ENCODE measurements around the gene KCNQ2. TPM values are rescaled to one million over a fixed set of nuclear protein-coding genes. Genes with fewer than 3 reads are reported as not detected.
A peak's percentile ranks its signal among the peaks of the same experiment; 100 is the strongest.

KCNQ2 gene
- total RNA-seq, 1 experiment from 2014 or later: 86.5 TPM

DNA sequence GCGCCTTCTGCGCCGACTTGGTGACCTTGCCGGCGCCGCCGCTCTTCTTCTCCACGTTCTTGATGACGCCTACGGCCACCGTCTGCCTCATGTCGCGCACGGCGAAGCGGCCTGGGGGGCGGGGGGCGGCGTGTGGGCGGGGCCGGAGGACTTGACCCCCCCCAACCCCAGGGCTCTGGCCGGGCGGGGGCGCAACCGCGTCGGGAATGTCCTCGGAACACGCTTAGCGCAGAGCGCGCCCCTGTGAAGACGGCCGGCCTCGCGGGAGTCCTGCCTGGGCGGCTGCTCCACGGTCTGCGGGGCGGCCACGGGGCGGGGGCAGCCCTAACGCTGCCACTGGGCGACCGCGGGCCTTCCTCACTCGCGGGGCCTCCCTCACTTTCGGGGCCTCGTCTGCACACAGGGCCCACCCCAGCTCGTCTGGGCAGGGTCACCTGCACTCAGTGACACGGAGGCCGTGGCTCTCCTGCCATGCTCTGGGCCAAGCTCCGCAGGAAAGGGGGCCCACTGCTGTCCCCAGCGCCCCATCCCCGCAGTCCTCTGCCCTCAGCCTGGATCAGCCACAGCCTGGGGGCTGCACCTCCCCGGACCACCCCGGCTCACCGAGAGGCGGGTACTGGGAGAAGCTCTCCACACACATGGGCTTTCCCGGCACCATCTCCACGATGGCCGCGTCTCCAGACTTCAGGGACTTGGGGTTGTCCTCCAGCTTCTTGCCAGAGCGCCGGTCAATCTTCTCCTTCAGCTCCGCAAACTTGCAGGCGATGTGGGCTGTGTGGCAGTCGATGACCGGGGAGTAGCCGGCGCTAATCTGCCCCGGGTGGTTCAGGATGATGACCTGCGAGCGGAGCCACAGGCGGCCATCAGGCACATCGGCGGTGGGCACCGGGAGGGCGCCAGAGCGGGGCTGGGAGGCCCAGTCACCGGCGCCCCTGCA, 16.1 kb upstream of the KCNQ2 start:
- peaks cover 31 to 44% of the 10 kb centered on the region in 2 experiments for H3K36me3 ChIP-seq (ENCODE audit: control insufficient read depth in 1 of 2, insufficient read depth in 2 of 2, low read length in 2 of 2)
- no peak overlapping the region for H3K27ac ChIP-seq (ENCODE audit: low read depth, low read length)
- H4K20me1 ChIP-seq (ENCODE audit: insufficient read depth): no peaks in the 10 kb centered on the region
- H3K9me3 ChIP-seq (ENCODE audit: control insufficient read depth in 1 of 2, insufficient read depth in 1 of 2, low read depth in 1 of 2, low read length in 2 of 2): no peaks in the 10 kb centered on the region
- peaks cover 8 to 34% of the 10 kb centered on the region in 2 experiments for H3K4me1 ChIP-seq (ENCODE audit: control insufficient read depth in 1 of 2, insufficient read depth in 2 of 2, low read length in 2 of 2)
- ChIA-PET POLR2A (no interaction called here), CTCF (no interaction called here), RAD21 (ENCODE audit: low non-redundant PET in 1 of 2, low total read pairs in 2 of 2, uncharacterized antibody in 2 of 2, unreplicated experiment in 2 of 2) (no interaction called here)
- H3K4me3 ChIP-seq (replicated peaks in 1 of 2; ENCODE audit: low read depth in 1 of 2, low read length in 2 of 2): no peak overlapping the region
- ATAC-seq (no peak), DNase-seq (ENCODE audit: low read depth, low spot score) (no peak)
- intact Hi-C loops (cut with micrococcal nuclease): no loop called here
- no peaks in the 10 kb centered on the region for H3K9me2 ChIP-seq (ENCODE audit: insufficient read depth)
- TF ChIP-seq EGR1 (IDR thresholded peaks at IDR 0.05; ENCODE audit: low read depth) (no peak), SRF (IDR thresholded peaks at IDR 0.05; ENCODE audit: low read depth) (no peak), ZBTB33 (IDR thresholded peaks at IDR 0.05; ENCODE audit: extremely low read depth, insufficient replicate concordance, low read length) (no peak), FOSL1 (IDR thresholded peaks at IDR 0.05; ENCODE audit: low read depth) (no peak), YY1 (IDR thresholded peaks at IDR 0.05; ENCODE audit: extremely low read depth, insufficient replicate concordance, low read depth, low read length) (no peak), ATF3 (IDR thresholded peaks at IDR 0.05) (no peak), POLR2A (IDR thresholded peaks at IDR 0.05; ENCODE audit: borderline replicate concordance, extremely low read depth, insufficient read depth, insufficient read length) (no peak), CBX3 (IDR thresholded peaks at IDR 0.05; ENCODE audit: low read depth) (no peak), EZH2 (IDR thresholded peaks at IDR 0.05) (no peak), SIN3A (IDR thresholded peaks at IDR 0.05; ENCODE audit: low read depth) (no peak), REST (IDR thresholded peaks at IDR 0.05; ENCODE audit: low read depth) (no peak), ZFX (IDR thresholded peaks at IDR 0.05) (no peak), SP1 (IDR thresholded peaks at IDR 0.05; ENCODE audit: low read depth) (no peak), ELF1 (IDR thresholded peaks at IDR 0.05; ENCODE audit: borderline replicate concordance, low read depth) (no peak), ZNF274 (IDR thresholded peaks at IDR 0.05; ENCODE audit: low read depth, low read length) (no peak), POLR2AphosphoS5 (IDR thresholded peaks at IDR 0.05; ENCODE audit: low read depth, low read length) (no peak), CEBPB (IDR thresholded peaks at IDR 0.05; ENCODE audit: low read depth) (no peak), JUND (IDR thresholded peaks at IDR 0.05) (no peak)
- TF ChIP-seq, protein P1, sequence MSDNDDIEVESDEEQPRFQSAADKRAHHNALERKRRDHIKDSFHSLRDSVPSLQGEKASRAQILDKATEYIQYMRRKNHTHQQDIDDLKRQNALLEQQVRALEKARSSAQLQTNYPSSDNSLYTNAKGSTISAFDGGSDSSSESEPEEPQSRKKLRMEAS (IDR thresholded peaks at IDR 0.05): no peak
- no peak overlapping the region for H3K9ac ChIP-seq (ENCODE audit: low read length)
- peaks cover 4% of the 10 kb centered on the region; the same call in 1 of the 2 replicates for H3K79me2 ChIP-seq (ENCODE audit: insufficient read depth, low read length)
- H2AFZ ChIP-seq (ENCODE audit: low read depth, low read length, poor library complexity, severe bottlenecking): no peak overlapping the region
- no peaks in the 10 kb centered on the region for H3K27me3 ChIP-seq (ENCODE audit: insufficient read depth, low read length)
- BruUV-seq (replicated peaks): TSS peak; percentile 22
- no peak overlapping the region for H3K4me2 ChIP-seq (ENCODE audit: low read length)

Measured in HCT116 (cell line).